Subcutaneous adipose tissue (tissue), 4 donors: Measurements from ENCODE around the gene BPIFB4. TPM values are rescaled to one million over a fixed set of nuclear protein-coding genes. Genes with fewer than 3 reads are reported as not detected.

ENCODE experiments used
- CTCF ChIP-seq: fragments of 450-650 bp; IDR thresholded peaks from one replicate; pipeline ENCODE4 v1.5.1; 2016; ENCODE audit warnings: low read depth, mild to moderate bottlenecking, control low read depth, antibody characterized with exemption, moderate library complexity
- total RNA-seq, 4 donors: library from RNA; depleted of rRNA; stranded (reverse); fragments of >200 nt; gene quantifications; one replicate each; pipeline ENCODE4 v1.1.0, GENCODE V29; 2016

BPIFB4 gene
- total RNA-seq, 4 donors from 2014 or later, result not detected

DNA sequence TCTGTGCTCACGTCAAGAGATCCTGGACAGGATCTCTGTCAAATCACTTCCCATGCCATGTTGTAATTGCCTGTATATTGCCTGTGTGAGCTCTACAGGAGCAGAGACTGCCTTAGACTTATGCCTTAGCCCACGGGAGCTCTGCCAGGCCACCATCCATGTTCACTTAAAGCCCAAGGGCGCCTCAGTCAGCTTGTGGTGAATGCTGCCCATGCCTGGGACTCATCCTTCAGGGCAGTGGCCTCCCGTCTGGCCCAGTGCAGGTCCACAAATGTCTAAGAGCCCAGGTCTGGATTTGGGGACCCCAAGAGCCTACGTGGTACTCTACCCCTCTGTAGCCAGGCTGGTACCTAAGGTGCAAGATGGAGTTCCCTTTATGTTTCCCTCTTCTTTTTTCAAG, 66.1 kb downstream of the BPIFB4 start:
- TF ChIP-seq CTCF, result no peak

GRCh38 chr20:33147299-33147698, 67.9 kb downstream of the BPIFB4 start:
- TF ChIP-seq CTCF, result no peak

DNA sequence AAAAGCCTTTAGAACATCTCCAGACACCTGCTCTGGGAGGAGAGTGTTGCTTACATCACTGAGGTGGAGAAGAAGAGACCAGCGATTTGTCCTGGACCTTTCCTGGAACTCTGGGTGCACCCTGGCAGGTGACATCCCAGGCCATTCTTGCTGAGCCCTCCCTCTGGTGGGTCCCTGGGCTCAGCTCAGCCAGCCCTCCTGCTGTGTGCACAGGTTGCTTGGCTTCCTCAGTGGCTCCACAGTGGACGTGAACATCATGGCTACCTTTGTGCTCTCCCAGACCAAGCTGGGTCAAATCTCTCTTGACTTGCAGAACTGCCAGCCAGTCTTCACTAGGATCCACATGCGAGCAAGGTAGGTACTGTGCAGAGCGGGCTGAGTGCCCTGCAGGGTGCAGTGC, 68.6 kb downstream of the BPIFB4 start:
- no peak for TF ChIP-seq CTCF

DNA sequence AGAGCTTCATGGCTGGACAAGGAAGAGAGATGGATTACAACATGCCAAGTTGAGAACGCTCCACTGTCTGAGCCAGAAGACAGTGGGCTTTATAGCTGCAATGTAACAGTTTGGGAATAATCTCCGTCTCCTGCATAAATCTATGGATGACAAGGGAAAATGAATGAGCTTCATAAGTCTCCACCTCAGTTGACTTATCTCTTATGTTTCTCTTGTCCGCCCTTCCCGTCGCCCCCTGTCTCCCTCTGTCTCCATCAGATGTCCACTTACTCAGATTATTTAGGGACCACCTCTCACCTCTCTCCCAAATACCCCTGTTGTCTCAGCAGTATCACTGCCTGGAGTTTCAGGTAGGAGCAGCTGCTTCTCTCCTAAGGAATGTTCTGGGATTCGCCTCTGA, 74.8 kb downstream of the BPIFB4 start:
- no peak for TF ChIP-seq CTCF

DNA sequence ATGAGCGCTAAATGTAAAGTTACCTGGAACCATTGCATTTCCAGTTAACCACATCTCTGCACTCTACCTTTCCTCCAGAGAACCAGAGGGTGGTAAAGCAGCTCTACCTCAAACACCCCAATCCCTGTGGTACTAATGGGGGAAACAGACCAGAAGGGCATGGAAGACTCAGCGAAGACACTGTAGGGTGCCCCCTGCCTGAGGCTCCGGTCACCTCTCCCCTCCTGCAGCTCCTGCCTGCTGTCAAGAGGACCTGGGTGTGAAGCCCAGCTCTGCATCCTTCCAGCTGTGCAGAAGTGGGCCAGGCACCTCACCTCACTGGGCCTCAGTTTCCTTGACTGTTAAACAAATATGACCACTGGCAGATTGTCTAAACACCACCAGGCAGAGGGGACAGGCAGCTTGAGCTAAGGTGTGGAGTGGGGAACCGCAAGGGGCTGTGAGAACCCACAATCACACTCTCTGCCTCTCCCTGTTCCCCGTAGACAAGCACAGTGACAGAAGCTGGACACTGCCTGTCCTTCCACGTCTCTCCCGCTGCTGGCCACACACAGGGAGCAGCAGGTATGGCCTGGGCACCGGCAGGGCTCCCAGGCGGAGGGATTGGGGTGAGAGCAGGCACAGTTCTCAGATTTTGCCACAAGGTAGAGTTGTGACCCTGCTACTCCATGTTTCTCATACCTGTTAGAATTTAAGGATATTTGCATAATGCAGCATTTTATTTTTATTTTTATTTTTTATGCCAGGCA, 79.4 kb downstream of the BPIFB4 start:
- no peak for TF ChIP-seq CTCF

GRCh38 chr20:33159713-33160112, 80.3 kb downstream of the BPIFB4 start:
- TF ChIP-seq CTCF, result no peak

DNA sequence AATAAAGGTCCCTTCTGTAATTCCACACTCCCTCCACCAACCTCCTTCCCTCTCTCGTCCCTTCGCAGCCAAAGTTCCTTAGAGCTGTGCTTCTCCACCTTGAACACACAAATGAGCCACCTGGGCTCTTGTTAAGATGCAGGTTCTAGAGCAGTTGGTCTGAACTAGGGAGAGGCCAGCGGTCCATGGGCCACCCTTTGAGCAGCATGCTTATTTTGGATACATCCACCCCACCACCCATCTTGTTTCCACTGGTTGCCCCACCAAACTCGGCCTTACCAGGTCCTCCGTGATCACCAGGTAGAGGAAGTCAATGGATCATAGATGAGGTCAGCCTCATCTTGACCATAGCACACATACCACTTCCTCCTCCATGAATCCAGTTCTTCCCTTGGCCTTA, 81.2 kb downstream of the BPIFB4 start:
- no peak for TF ChIP-seq CTCF

Other genes with a start within 250 kb of the BPIFB4 start
- under 1 TPM in 1 of 4 donors, not detected in 3; 0.19 TPM for gene EFCAB8, start 220.7 kb upstream of the BPIFB4 start, total RNA-seq
- gene SUN5, start 75.2 kb upstream of the BPIFB4 start, total RNA-seq, result not detected
- gene BPIFB2, start 71.9 kb upstream of the BPIFB4 start, total RNA-seq, result not detected
- not detected for gene BPIFB6, start 48.0 kb upstream of the BPIFB4 start, total RNA-seq
- not detected for gene BPIFB3, start 25.7 kb upstream of the BPIFB4 start, total RNA-seq
- gene BPIFA2, start 88.5 kb downstream of the BPIFB4 start, total RNA-seq, result not detected
- gene BPIFA3, start 137.7 kb downstream of the BPIFB4 start, total RNA-seq, result not detected
- not detected for gene BPIFA1, start 156.4 kb downstream of the BPIFB4 start, total RNA-seq
- not detected for gene BPIFB1, start 203.6 kb downstream of the BPIFB4 start, total RNA-seq